ENCODE results near the gene PYHIN1.

The PYHIN1 gene

GRCh38 chr1:159014851-159015250 lies 83.5 kb downstream of the PYHIN1 start:
- no peaks in the 10 kb centered on the region for H3K9me2 ChIP-seq (replicated peaks; ENCODE audit: low read depth, low read length)
- H2AFZ ChIP-seq (ENCODE audit: low read length), result no peak overlapping the region
- peaks cover 5% of the 10 kb centered on the region for H3K27me3 ChIP-seq (ENCODE audit: insufficient read depth, low read length, poor library complexity, severe bottlenecking)
- peaks cover 49% of the 10 kb centered on the region for H3K4me1 ChIP-seq (ENCODE audit: insufficient read depth, low read length, poor library complexity, severe bottlenecking)
- peaks cover 98% of the 10 kb centered on the region for H3K79me2 ChIP-seq (ENCODE audit: insufficient read depth, low read length)
- H3K9ac ChIP-seq (ENCODE audit: low read depth, low read length, poor library complexity, severe bottlenecking), result peak overlapping the region; percentile 99
- H3K4me2 ChIP-seq (ENCODE audit: low read depth, low read length, poor library complexity, severe bottlenecking), result peak overlapping the region; percentile 88
- H3K4me3 ChIP-seq (ENCODE audit: low read length, poor library complexity, severe bottlenecking), result peak overlapping the region; percentile 93
- peaks cover 5% of the 10 kb centered on the region; the same call in 1 of the 2 replicates for H3F3A ChIP-seq (ENCODE audit: low read depth)
- peaks cover 44% of the 10 kb centered on the region for H3K36me3 ChIP-seq (ENCODE audit: insufficient read depth, low read length)
- H4K20me1 ChIP-seq (ENCODE audit: insufficient read depth, low read length, poor library complexity, severe bottlenecking), result peaks cover 74% of the 10 kb centered on the region
- no peaks in the 10 kb centered on the region for H3K9me3 ChIP-seq (ENCODE audit: insufficient read depth, low read depth, low read length)
- TF ChIP-seq, protein P1, sequence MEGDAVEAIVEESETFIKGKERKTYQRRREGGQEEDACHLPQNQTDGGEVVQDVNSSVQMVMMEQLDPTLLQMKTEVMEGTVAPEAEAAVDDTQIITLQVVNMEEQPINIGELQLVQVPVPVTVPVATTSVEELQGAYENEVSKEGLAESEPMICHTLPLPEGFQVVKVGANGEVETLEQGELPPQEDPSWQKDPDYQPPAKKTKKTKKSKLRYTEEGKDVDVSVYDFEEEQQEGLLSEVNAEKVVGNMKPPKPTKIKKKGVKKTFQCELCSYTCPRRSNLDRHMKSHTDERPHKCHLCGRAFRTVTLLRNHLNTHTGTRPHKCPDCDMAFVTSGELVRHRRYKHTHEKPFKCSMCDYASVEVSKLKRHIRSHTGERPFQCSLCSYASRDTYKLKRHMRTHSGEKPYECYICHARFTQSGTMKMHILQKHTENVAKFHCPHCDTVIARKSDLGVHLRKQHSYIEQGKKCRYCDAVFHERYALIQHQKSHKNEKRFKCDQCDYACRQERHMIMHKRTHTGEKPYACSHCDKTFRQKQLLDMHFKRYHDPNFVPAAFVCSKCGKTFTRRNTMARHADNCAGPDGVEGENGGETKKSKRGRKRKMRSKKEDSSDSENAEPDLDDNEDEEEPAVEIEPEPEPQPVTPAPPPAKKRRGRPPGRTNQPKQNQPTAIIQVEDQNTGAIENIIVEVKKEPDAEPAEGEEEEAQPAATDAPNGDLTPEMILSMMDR (conservative IDR thresholded peaks at IDR 0.05; ENCODE audit: low read length), result no peak
- TF ChIP-seq EZH2phosphoT487 (IDR thresholded peaks at IDR 0.05; ENCODE audit: borderline replicate concordance), result no peak

DNA sequence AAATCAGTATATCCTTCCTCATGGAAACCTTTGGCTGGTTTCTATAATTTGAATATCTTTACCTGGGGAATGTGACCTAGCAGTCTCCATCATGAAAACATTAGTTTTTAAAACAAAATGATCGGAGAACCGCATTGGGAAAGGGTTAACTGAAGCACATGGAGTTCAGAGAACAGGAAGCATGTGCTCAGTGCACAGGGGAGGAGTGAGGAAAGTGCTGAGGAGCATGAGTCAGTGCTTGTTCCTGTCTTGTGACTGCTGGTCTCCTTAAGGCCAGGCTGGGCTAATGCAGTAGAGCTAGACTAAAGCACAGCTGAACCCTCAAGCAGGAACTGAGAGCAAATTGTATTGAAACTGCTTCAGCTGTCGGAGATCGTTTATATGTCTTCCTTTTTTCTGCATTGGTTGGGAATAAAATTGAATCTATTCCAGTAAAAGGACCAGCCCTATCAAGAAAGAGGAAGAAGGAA lies 84.1 kb downstream of the PYHIN1 start:
- peaks cover 51% of the 10 kb centered on the region for H3K36me3 ChIP-seq (ENCODE audit: insufficient read depth, low read length)

GRCh38 chr1:159023723-159024122 lies 92.4 kb downstream of the PYHIN1 start:
- Histone ChIP-seq H4K20me1 (ENCODE audit: insufficient read depth, low read length, poor library complexity, severe bottlenecking) (peaks cover 85% of the 10 kb centered on the region), H3K9me3 (ENCODE audit: insufficient read depth, low read depth, low read length) (no peaks in the 10 kb centered on the region), H3F3A (ENCODE audit: low read depth) (no peaks in the 10 kb centered on the region; the same call in 1 of the 2 replicates), H3K27me3 (ENCODE audit: insufficient read depth, low read length, poor library complexity, severe bottlenecking) (no peaks in the 10 kb centered on the region), H3K4me3 (ENCODE audit: low read length, poor library complexity, severe bottlenecking) (no peak overlapping the region), H3K4me2 (ENCODE audit: low read depth, low read length, poor library complexity, severe bottlenecking) (peak overlapping the region; percentile 53), H3K9ac (ENCODE audit: low read depth, low read length, poor library complexity, severe bottlenecking) (no peak overlapping the region), H3K9me2 (replicated peaks; ENCODE audit: low read depth, low read length) (no peaks in the 10 kb centered on the region), H3K4me1 (ENCODE audit: insufficient read depth, low read length, poor library complexity, severe bottlenecking) (peaks cover 58% of the 10 kb centered on the region), H3K79me2 (ENCODE audit: insufficient read depth, low read length) (peaks cover 99% of the 10 kb centered on the region), H3K36me3 (ENCODE audit: insufficient read depth, low read length) (peaks cover 67% of the 10 kb centered on the region), H2AFZ (ENCODE audit: low read length) (no peak overlapping the region)
- no peak for TF ChIP-seq EZH2phosphoT487 (IDR thresholded peaks at IDR 0.05; ENCODE audit: borderline replicate concordance)
- TF ChIP-seq, protein P1 (conservative IDR thresholded peaks at IDR 0.05; ENCODE audit: low read length), result no peak

More for the DNA sequence above, 84.1 kb downstream of the PYHIN1 start:
- Histone ChIP-seq H3K4me2 (ENCODE audit: low read depth, low read length, poor library complexity, severe bottlenecking) (peak overlapping the region; percentile 88), H3K79me2 (ENCODE audit: insufficient read depth, low read length) (peaks cover 98% of the 10 kb centered on the region), H3K9me2 (replicated peaks; ENCODE audit: low read depth, low read length) (no peaks in the 10 kb centered on the region), H2AFZ (ENCODE audit: low read length) (no peak overlapping the region), H3K27me3 (ENCODE audit: insufficient read depth, low read length, poor library complexity, severe bottlenecking) (no peaks in the 10 kb centered on the region), H3K9ac (ENCODE audit: low read depth, low read length, poor library complexity, severe bottlenecking) (peak overlapping the region; percentile 99), H3K4me3 (ENCODE audit: low read length, poor library complexity, severe bottlenecking) (peak overlapping the region; percentile 93), H4K20me1 (ENCODE audit: insufficient read depth, low read length, poor library complexity, severe bottlenecking) (peaks cover 79% of the 10 kb centered on the region), H3K4me1 (ENCODE audit: insufficient read depth, low read length, poor library complexity, severe bottlenecking) (peaks cover 54% of the 10 kb centered on the region), H3K9me3 (ENCODE audit: insufficient read depth, low read depth, low read length) (no peaks in the 10 kb centered on the region), H3F3A (ENCODE audit: low read depth) (peaks cover 5% of the 10 kb centered on the region; the same call in 1 of the 2 replicates)
- no peak for TF ChIP-seq EZH2phosphoT487 (IDR thresholded peaks at IDR 0.05; ENCODE audit: borderline replicate concordance)
- TF ChIP-seq, protein P1 (conservative IDR thresholded peaks at IDR 0.05; ENCODE audit: low read length), result no peak

Data from Loucy (cell line).